K562 (cell line): Measurements from ENCODE around the gene SLC38A10. TPM values are rescaled to one million over a fixed set of nuclear protein-coding genes. Genes with fewer than 3 reads are reported as not detected.

Experiments used
- CBFA2T2 ChIP-seq: fragments of 450-650 bp; conservative IDR thresholded peaks from 2 replicates; pipeline ENCODE4 v1.6.1; 2017; ENCODE audit warnings: mild to moderate bottlenecking
- CBFA2T3 ChIP-seq: fragments of 450-650 bp; IDR thresholded peaks from 2 replicates; pipeline ENCODE4 v1.6.1; 2017
- ETV5 ChIP-seq: sonication (generic); formaldehyde crosslinking; IDR thresholded peaks from 2 replicates; pipeline ENCODE4 v1.4.0; 2020; ENCODE audit warnings: low read depth, mild to moderate bottlenecking, missing genetic modification reagents
- HNRNPH1 ChIP-seq: fragments of 200-400 bp; formaldehyde crosslinking; optimal IDR thresholded peaks from 2 replicates; pipeline ENCODE3; 2017; ENCODE audit warnings: low read depth, mild to moderate bottlenecking, low read length, moderate library complexity
- KHSRP ChIP-seq: fragments of 450-650 bp; IDR thresholded peaks from 2 replicates; pipeline ENCODE4 v1.6.1; 2017
- NR2F6 ChIP-seq: fragments of 450-650 bp; formaldehyde crosslinking; IDR thresholded peaks from 2 replicates; pipeline ENCODE4 v1.4.0; 2020; ENCODE audit warnings: mild to moderate bottlenecking
- PPARD ChIP-seq: fragments of 250-450 bp; sonication (Bioruptor Pico); IDR thresholded peaks from 2 replicates; pipeline ENCODE4 v1.8.0; 2022; ENCODE audit warnings: inconsistent platforms, mild to moderate bottlenecking, moderate library complexity
- RBBP5 ChIP-seq: fragments of 200-600 bp; sonication (generic); IDR thresholded peaks from 2 replicates; pipeline ENCODE4 v1.6.1; 2012; ENCODE audit warnings: borderline replicate concordance, mild to moderate bottlenecking, low read length, control low read depth, inconsistent platforms; ENCODE audit not compliant: insufficient read depth, poor library complexity, severe bottlenecking
- SMAD3 ChIP-seq: fragments of 450-650 bp; formaldehyde crosslinking; conservative IDR thresholded peaks from 2 replicates; pipeline ENCODE4 v1.4.0; 2020; ENCODE audit warnings: mild to moderate bottlenecking
- SMC3 ChIP-seq: conservative IDR thresholded peaks from 2 replicates; pipeline ENCODE4 v1.6.1; 2011; ENCODE audit warnings: low read depth, low read length, improper control_type of control experiment; ENCODE audit not compliant: insufficient read depth
- SPI1 ChIP-seq: IDR thresholded peaks from 2 replicates; pipeline ENCODE4 v1.6.1; 2011; ENCODE audit warnings: low read depth, low read length, control low read depth, borderline replicate concordance
- STAT5B ChIP-seq: fragments of 250-450 bp; sonication (Bioruptor Pico); IDR thresholded peaks from 2 replicates; pipeline ENCODE4 v1.8.0; 2021; ENCODE audit warnings: mild to moderate bottlenecking, inconsistent platforms
- ZKSCAN1 ChIP-seq: fragments of 150-350 bp; IDR thresholded peaks from 2 replicates; pipeline ENCODE4 v1.6.1; 2016; ENCODE audit warnings: low read depth, low read length
- ZNF263 ChIP-seq: sonication (generic); formaldehyde crosslinking; IDR thresholded peaks from 2 replicates; pipeline ENCODE4 v1.8.0; 2022; ENCODE audit warnings: mild to moderate bottlenecking, missing genetic modification reagents, borderline replicate concordance
- ZNF384 ChIP-seq: IDR thresholded peaks from 2 replicates; pipeline ENCODE4 v1.6.1; 2012; ENCODE audit warnings: low read depth, low read length, improper control_type of control experiment
- ZNF551 ChIP-seq: fragments of 250-450 bp; sonication (Bioruptor Pico); IDR thresholded peaks from 2 replicates; pipeline ENCODE4 v1.5.0; 2021; ENCODE audit warnings: mild to moderate bottlenecking, moderate library complexity
- ZNF583 ChIP-seq: fragments of 250-450 bp; sonication (Bioruptor Pico); IDR thresholded peaks from 2 replicates; pipeline ENCODE4 v1.4.0; 2020
- polyA plus RNA-seq, 8 experiments: library from polyadenylated mRNA; depleted of rRNA in 4 of 8; stranded (reverse) in 5 of 8; unstranded in 3 of 8; fragments of >200 nt; fragmentation: Nextera tagmentation in 2 of 8; fragmentation: Illumina TruSeq in 1 of 8; extraction: Ambion mirVana in 2 of 8; extraction: Trizol in 1 of 8; gene quantifications; 2 replicates each; pipeline versions ENCODE4 v1.2.1 to v1.2.3, GENCODE V29; 2011 to 2014; ENCODE audit warnings: inconsistent platforms in 1 of 8, missing spikeins in 1 of 8
- total RNA-seq, 7 experiments: library from RNA; depleted of rRNA in 6 of 7; stranded (reverse); fragments of >200 nt in 6 of 7; fragmentation: Illumina TruSeq in 2 of 7; extraction: Trizol in 2 of 7; gene quantifications; 2 replicates each; pipeline versions ENCODE4 v1.2.1 to v1.2.3, GENCODE V29; 2011 to 2021; ENCODE audit warnings: low replicate concordance in 1 of 7
- TF ChIP-seq, protein P1 (sequence below): sonication (generic); formaldehyde crosslinking; IDR thresholded peaks from 2 replicates; pipeline ENCODE4 v1.8.0; 2022; ENCODE audit warnings: mild to moderate bottlenecking, low read depth, missing genetic modification reagents
- TF ChIP-seq, protein P2 (sequence below): fragments of 250-450 bp; sonication (Bioruptor Pico); IDR thresholded peaks from 2 replicates; pipeline ENCODE4 v1.8.0; 2022; ENCODE audit warnings: moderate library complexity, mild to moderate bottlenecking, inconsistent platforms
- TF ChIP-seq, protein P3 (sequence below), 3 experiments: IDR thresholded peaks in 2 of 3; conservative IDR thresholded peaks in 1 of 3; 2 replicates each; pipeline ENCODE4 v1.5.1; 2011 to 2012; ENCODE audit warnings: low read length in 3 of 3, mild to moderate bottlenecking in 3 of 3, control low read depth in 2 of 3, improper control_type of control experiment in 1 of 3, inconsistent platforms in 1 of 3, low read depth in 1 of 3, mixed read lengths in 1 of 3, moderate library complexity in 1 of 3; ENCODE audit not compliant: insufficient read depth in 2 of 3
- TF ChIP-seq, protein P4 (sequence below): IDR thresholded peaks from 2 replicates; pipeline ENCODE4 v1.6.1; 2012; ENCODE audit warnings: low read depth, low read length, improper control_type of control experiment, borderline replicate concordance

The SLC38A10 gene
- total and polyA plus RNA-seq, 9 of the 15 experiments (the other 6 are each of a cell fraction or from before 2014, with no cell fraction given), result 0.45 to 54.2 (median 13.8) TPM

DNA sequence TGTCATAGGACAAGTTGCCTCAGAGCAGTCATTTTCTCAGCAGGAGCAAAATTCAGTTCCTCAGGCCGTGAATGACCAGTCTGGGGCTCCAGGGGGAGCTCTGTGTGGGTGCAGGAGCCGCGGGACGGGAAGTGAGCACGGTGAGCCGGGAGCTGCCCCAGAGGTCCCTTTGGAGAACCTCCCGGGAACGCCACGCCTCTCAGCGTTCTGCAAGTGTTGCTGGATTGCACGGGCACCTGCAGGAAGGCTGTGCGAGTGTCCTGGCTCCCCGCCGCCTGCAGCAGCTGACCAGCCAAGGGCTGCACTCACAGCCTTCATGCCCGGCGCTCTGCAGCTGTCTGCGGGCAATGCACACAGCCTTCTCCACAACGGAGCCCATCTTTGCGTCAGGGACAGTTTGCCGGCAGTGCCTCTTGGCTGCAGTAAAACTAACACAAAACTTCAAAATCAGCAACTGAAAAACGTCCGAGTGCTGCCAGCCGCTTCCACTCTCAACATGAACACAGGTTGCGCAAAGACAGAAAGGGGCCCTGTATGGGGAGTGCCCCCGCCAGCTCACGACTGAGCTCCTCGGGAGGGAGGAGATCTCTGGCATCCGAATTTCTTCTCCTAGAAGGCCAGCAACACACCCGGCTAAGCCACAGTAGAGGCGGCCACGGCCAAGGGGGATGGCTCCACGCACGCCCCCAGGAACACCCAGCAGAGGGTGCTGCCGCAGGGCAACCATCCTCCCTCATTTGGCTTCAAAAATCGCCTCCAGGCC is 40.0 kb downstream of the SLC38A10 start (continued):
- TF ChIP-seq STAT5B (CRISPR knock-in tag) (no peak), KHSRP (no peak), ETV5 (CRISPR knock-in tag) (no peak), CBFA2T2 (no peak), HNRNPH1 (no peak), ZNF384 (no peak), NR2F6 (CRISPR knock-in tag) (no peak), SPI1 (peak; percentile 56; the same call in 1 of the 2 replicates), RBBP5 (no peak), CBFA2T3 (no peak), ZNF263 (CRISPR knock-in tag) (peak; percentile 48; the same call in 1 of the 2 replicates), ZKSCAN1 (no peak), ZNF583 (CRISPR knock-in tag) (no peak), SMAD3 (CRISPR knock-in tag) (no peak), ZNF551 (no peak), SMC3 (peak; percentile 57), PPARD (no peak)
- TF ChIP-seq, protein P1, sequence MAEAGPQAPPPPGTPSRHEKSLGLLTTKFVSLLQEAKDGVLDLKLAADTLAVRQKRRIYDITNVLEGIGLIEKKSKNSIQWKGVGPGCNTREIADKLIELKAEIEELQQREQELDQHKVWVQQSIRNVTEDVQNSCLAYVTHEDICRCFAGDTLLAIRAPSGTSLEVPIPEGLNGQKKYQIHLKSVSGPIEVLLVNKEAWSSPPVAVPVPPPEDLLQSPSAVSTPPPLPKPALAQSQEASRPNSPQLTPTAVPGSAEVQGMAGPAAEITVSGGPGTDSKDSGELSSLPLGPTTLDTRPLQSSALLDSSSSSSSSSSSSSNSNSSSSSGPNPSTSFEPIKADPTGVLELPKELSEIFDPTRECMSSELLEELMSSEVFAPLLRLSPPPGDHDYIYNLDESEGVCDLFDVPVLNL (CRISPR knock-in tag), result no peak
- TF ChIP-seq, protein P2, sequence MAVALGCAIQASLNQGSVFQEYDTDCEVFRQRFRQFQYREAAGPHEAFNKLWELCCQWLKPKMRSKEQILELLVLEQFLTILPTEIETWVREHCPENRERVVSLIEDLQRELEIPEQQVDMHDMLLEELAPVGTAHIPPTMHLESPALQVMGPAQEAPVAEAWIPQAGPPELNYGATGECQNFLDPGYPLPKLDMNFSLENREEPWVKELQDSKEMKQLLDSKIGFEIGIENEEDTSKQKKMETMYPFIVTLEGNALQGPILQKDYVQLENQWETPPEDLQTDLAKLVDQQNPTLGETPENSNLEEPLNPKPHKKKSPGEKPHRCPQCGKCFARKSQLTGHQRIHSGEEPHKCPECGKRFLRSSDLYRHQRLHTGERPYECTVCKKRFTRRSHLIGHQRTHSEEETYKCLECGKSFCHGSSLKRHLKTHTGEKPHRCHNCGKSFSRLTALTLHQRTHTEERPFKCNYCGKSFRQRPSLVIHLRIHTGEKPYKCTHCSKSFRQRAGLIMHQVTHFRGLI (CRISPR knock-in tag), result no peak
- TF ChIP-seq, protein P3, sequence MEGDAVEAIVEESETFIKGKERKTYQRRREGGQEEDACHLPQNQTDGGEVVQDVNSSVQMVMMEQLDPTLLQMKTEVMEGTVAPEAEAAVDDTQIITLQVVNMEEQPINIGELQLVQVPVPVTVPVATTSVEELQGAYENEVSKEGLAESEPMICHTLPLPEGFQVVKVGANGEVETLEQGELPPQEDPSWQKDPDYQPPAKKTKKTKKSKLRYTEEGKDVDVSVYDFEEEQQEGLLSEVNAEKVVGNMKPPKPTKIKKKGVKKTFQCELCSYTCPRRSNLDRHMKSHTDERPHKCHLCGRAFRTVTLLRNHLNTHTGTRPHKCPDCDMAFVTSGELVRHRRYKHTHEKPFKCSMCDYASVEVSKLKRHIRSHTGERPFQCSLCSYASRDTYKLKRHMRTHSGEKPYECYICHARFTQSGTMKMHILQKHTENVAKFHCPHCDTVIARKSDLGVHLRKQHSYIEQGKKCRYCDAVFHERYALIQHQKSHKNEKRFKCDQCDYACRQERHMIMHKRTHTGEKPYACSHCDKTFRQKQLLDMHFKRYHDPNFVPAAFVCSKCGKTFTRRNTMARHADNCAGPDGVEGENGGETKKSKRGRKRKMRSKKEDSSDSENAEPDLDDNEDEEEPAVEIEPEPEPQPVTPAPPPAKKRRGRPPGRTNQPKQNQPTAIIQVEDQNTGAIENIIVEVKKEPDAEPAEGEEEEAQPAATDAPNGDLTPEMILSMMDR (IDR thresholded peaks at IDR 0.05 in 2 of 3, conservative IDR thresholded peaks at IDR 0.05 in 1 of 3; ENCODE audit: insufficient read depth in 2 of 3, low read depth in 1 of 3, low read length in 3 of 3), result peak; percentile 58 to 65 (median 62)
- TF ChIP-seq, protein P4, sequence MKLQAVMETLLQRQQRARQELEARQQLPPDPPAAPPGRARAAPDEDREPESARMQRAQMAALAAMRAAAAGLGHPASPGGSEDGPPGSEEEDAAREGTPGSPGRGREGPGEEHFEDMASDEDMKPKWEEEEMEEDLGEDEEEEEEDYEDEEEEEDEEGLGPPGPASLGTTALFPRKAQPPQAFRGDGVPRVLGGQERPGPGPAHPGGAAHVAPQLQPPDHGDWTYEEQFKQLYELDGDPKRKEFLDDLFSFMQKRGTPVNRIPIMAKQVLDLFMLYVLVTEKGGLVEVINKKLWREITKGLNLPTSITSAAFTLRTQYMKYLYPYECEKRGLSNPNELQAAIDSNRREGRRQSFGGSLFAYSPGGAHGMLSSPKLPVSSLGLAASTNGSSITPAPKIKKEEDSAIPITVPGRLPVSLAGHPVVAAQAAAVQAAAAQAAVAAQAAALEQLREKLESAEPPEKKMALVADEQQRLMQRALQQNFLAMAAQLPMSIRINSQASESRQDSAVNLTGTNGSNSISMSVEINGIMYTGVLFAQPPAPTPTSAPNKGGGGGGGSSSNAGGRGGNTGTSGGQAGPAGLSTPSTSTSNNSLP, result no peak
